GOT3 (cell line): ENCODE results near the gene SCNN1B.
"Not testable (repeated sequence)": the region's sequence is repeated elsewhere in the genome, so short reads cannot be mapped to it uniquely, and the experiment has no call there.

ENCODE experiments used
- DNase-seq: peaks from one replicate; lab custom pipeline; 2025; ENCODE audit warnings: mixed read lengths; lab: John Stamatoyannopoulos, UW

Gene SCNN1B

GRCh38 chr16:23288726-23289512 is 13.2 kb upstream of the SCNN1B start:
- DNase-seq: no peak

GRCh38 chr16:23290189-23291062 is 11.7 kb upstream of the SCNN1B start:
- DNase-seq: no peak

GRCh38 chr16:23293016-23293415 is 9.1 kb upstream of the SCNN1B start:
- no peak for DNase-seq

- DNase-seq: no peak
These were observed 7.8 kb upstream of the SCNN1B start for GRCh38 chr16:23294260-23294659.

GRCh38 chr16:23296994-23297393 is 5.1 kb upstream of the SCNN1B start:
- DNase-seq: no peak

- no peak for DNase-seq
These were observed 3.7 kb upstream of the SCNN1B start for GRCh38 chr16:23298290-23298915.

- DNase-seq: not testable (repeated sequence)
These were observed 2.3 kb upstream of the SCNN1B start for GRCh38 chr16:23299815-23300214.

GRCh38 chr16:23301251-23302044 is 654 bp upstream of the SCNN1B start:
- DNase-seq: no peak

GRCh38 chr16:23303685-23304084 is 1.6 kb downstream of the SCNN1B start:
- no peak for DNase-seq

- DNase-seq: no peak
These were observed 2.5 kb downstream of the SCNN1B start for GRCh38 chr16:23304620-23305019.

GRCh38 chr16:23306199-23307100 is 4.3 kb downstream of the SCNN1B start:
- DNase-seq: no peak

- DNase-seq: no peak
These were observed 8.1 kb downstream of the SCNN1B start for GRCh38 chr16:23310217-23310616.

GRCh38 chr16:23310744-23311143 is 8.6 kb downstream of the SCNN1B start:
- DNase-seq: no peak

GRCh38 chr16:23316232-23316631 is 14.1 kb downstream of the SCNN1B start:
- DNase-seq: no peak

GRCh38 chr16:23316634-23317265 is 14.6 kb downstream of the SCNN1B start:
- DNase-seq: no peak

GRCh38 chr16:23317266-23317661 is 15.2 kb downstream of the SCNN1B start:
- DNase-seq: no peak

- DNase-seq: no peak
These were observed 15.6 kb downstream of the SCNN1B start for GRCh38 chr16:23317751-23318150.

- DNase-seq: no peak
These were observed 16.5 kb downstream of the SCNN1B start for GRCh38 chr16:23318639-23319038.

- DNase-seq: no peak
These were observed 17.9 kb downstream of the SCNN1B start for GRCh38 chr16:23319861-23320615.

- DNase-seq: no peak
These were observed 18.6 kb downstream of the SCNN1B start for GRCh38 chr16:23320693-23321092.
